GM13977 (cell line): ENCODE data around the gene SNTG2.

Source experiments
- DNase-seq: peaks from one replicate; pipeline ENCODE4 v3.0.0; 2012; ENCODE audit warnings: low spot score
- CTCF ChIP-seq: IDR thresholded peaks from 2 replicates; pipeline ENCODE4 v1.5.1; 2012; ENCODE audit warnings: mild to moderate bottlenecking, control low read depth; ENCODE audit not compliant: insufficient read depth; ENCODE audit errors: extremely low read depth, missing control alignments
- in situ Hi-C: fragments of 300-500 bp; cut with MboI; formaldehyde crosslinking; loops from one replicate; pipeline ENCODE4 v1.12.0; 2022; ENCODE audit warnings: low sequenced_read_pairs, low pct_unique_long_range_greater_than_20kb, mixed read lengths, inconsistent platforms; ENCODE audit not compliant: unreplicated experiment

SNTG2 gene

GRCh38 chr2:1169291-1169949 is 218.8 kb downstream of the SNTG2 start:
- DNase-seq: no peak
- TF ChIP-seq CTCF: no peak
- in situ Hi-C loops: no loop called here

- in situ Hi-C loops: no loop called here
- no peak for DNase-seq
- TF ChIP-seq CTCF: no peak
Observed at GRCh38 chr2:1170241-1170640, 219.6 kb downstream of the SNTG2 start.

- no peak for DNase-seq
- in situ Hi-C loops: no loop called here
Observed at GRCh38 chr2:1170711-1171110, 220.1 kb downstream of the SNTG2 start.

GRCh38 chr2:1173528-1173927 is 222.9 kb downstream of the SNTG2 start:
- DNase-seq: no peak
- in situ Hi-C loops: no loop called here
- no peak for TF ChIP-seq CTCF

More at GRCh38 chr2:1170711-1171110, 220.1 kb downstream of the SNTG2 start:
- no peak for TF ChIP-seq CTCF

- in situ Hi-C loops: no loop called here
- DNase-seq: no peak
- no peak for TF ChIP-seq CTCF
Observed at GRCh38 chr2:1181893-1182292, 231.2 kb downstream of the SNTG2 start.

- DNase-seq: no peak
- in situ Hi-C loops: no loop called here
- TF ChIP-seq CTCF: no peak
Observed at GRCh38 chr2:1183300-1183699, 232.7 kb downstream of the SNTG2 start.
